H1 (cell line): ENCODE results near the gene OCSTAMP. TPM values are rescaled to one million over a fixed set of nuclear protein-coding genes. Genes with fewer than 3 reads are reported as not detected.

Experiments used
- CTCF ChIA-PET: fragments of 300-600 bp; sonication (Branson Sonifier 250); formaldehyde crosslinking; loops from one replicate; lab custom pipeline; 2021; ENCODE audit not compliant: partially characterized antibody; lab: Charles Lee
- POLR2A ChIA-PET: fragments of 300-600 bp; sonication (Branson Sonifier 250); formaldehyde crosslinking; loops from one replicate; lab custom pipeline; 2021; ENCODE audit warnings: inconsistent platforms; ENCODE audit not compliant: partially characterized antibody; lab: Charles Lee
- DNase-seq, 2 experiments: peaks; one replicate each; pipeline versions ENCODE4 v3.0.0 to v3.0.0-alpha.2; 2010 to 2022; ENCODE audit warnings: low spot score in 2 of 2, low read depth in 1 of 2, mixed read lengths in 1 of 2
- FAIRE-seq: peaks from 2 replicates; lab custom pipeline; 2011; peaks lifted over from hg19 to GRCh38; lab: Jason Lieb, UNC
- H2AFZ ChIP-seq: 2 replicates; pipeline ENCODE4 v1.8.1; 2012; ENCODE audit warnings: low read length, inconsistent platforms
- H2AK5ac ChIP-seq: 2 replicates; pipeline ENCODE4 v1.6.1; 2013; ENCODE audit warnings: low read depth, low read length
- H2BK120ac ChIP-seq: replicated peaks from 2 replicates; pipeline ENCODE3; 2013; ENCODE audit warnings: low read depth, low read length, inconsistent platforms
- H2BK12ac ChIP-seq: 2 replicates; pipeline ENCODE4 v1.6.1; 2013; ENCODE audit warnings: low read depth, low read length
- H2BK15ac ChIP-seq: 2 replicates; pipeline ENCODE4 v1.6.1; 2013; ENCODE audit warnings: low read length
- H2BK20ac ChIP-seq: 2 replicates; pipeline ENCODE4 v1.6.1; 2013; ENCODE audit warnings: low read length
- H2BK5ac ChIP-seq: 2 replicates; pipeline ENCODE4 v1.6.1; 2013; ENCODE audit warnings: low read depth, low read length
- H3K14ac ChIP-seq: 2 replicates; pipeline ENCODE4 v1.6.1; 2013; ENCODE audit warnings: inconsistent platforms; ENCODE audit not compliant: insufficient read length
- H3K18ac ChIP-seq: 2 replicates; pipeline ENCODE4 v1.6.1; 2013; ENCODE audit warnings: low read length; ENCODE audit errors: extremely low read depth
- H3K23ac ChIP-seq: 2 replicates; pipeline ENCODE4 v1.6.1; 2013; ENCODE audit warnings: inconsistent platforms; ENCODE audit not compliant: insufficient read length
- H3K23me2 ChIP-seq: 2 replicates; pipeline ENCODE4 v1.6.1; 2013; ENCODE audit warnings: low read depth, low read length
- H3K27ac ChIP-seq: 2 replicates; pipeline ENCODE4 v1.6.1; 2011; ENCODE audit warnings: low read depth, low read length, inconsistent platforms
- H3K27me3 ChIP-seq, 4 experiments: replicated peaks in 1 of 4; 1 replicate in 1 of 4; 2 replicates in 3 of 4; pipeline versions ENCODE4 v1.6.1 to v1.8.1; 2011 to 2013; ENCODE audit warnings: low read length in 3 of 4, mild to moderate bottlenecking in 3 of 4, inconsistent platforms in 2 of 4, mixed read lengths in 2 of 4, moderate library complexity in 1 of 4; ENCODE audit not compliant: control insufficient read depth in 3 of 4, insufficient read depth in 3 of 4; ENCODE audit errors: extremely low read depth in 1 of 4
- H3K36me3 ChIP-seq, 4 experiments: 2 replicates each; pipeline versions ENCODE4 v1.6.1 to v1.8.1; 2011 to 2013; ENCODE audit warnings: mild to moderate bottlenecking in 4 of 4, low read length in 3 of 4, moderate library complexity in 2 of 4, control low read depth in 1 of 4, inconsistent platforms in 1 of 4; ENCODE audit not compliant: insufficient read depth in 4 of 4, control insufficient read depth in 2 of 4
- H3K4ac ChIP-seq: replicated peaks from 2 replicates; pipeline ENCODE3; 2013; ENCODE audit warnings: low read length, low read depth, mixed read lengths, inconsistent platforms; ENCODE audit not compliant: insufficient read length
- H3K4me1 ChIP-seq, 4 experiments: replicated peaks in 1 of 4; 1 replicate in 1 of 4; 2 replicates in 3 of 4; pipeline versions ENCODE4 v1.6.1 to v1.8.1; 2011 to 2013; ENCODE audit warnings: low read length in 3 of 4, inconsistent platforms in 2 of 4, mixed read lengths in 1 of 4; ENCODE audit not compliant: insufficient read depth in 4 of 4, control insufficient read depth in 3 of 4
- H3K4me2 ChIP-seq, 2 experiments: 2 replicates each; pipeline versions ENCODE4 v1.6.1 to v1.8.1; 2011 to 2013; ENCODE audit warnings: low read depth in 2 of 2, low read length in 2 of 2, control low read depth in 1 of 2, inconsistent platforms in 1 of 2, mild to moderate bottlenecking in 1 of 2; ENCODE audit not compliant: insufficient read depth in 1 of 2
- H3K4me3 ChIP-seq, 4 experiments: fragments of 200-600, 300-600 bp in 1 of 4; sonication (generic), shearing (Covaris generic), sonication (Bioruptor Twin) in 1 of 4; 2 replicates each; pipeline versions ENCODE4 v1.5.1 to v1.8.1; 2011 to 2016; ENCODE audit warnings: low read length in 4 of 4, low read depth in 3 of 4, control low read depth in 2 of 4, inconsistent platforms in 2 of 4, mild to moderate bottlenecking in 2 of 4, mixed read lengths in 1 of 4, moderate library complexity in 1 of 4; ENCODE audit not compliant: insufficient read depth in 2 of 4; ENCODE audit errors: extremely low read depth in 1 of 4
- H3K56ac ChIP-seq: replicated peaks from 2 replicates; pipeline ENCODE3; 2013; ENCODE audit warnings: low read depth, mild to moderate bottlenecking, mixed read lengths, low read length, inconsistent platforms; ENCODE audit not compliant: insufficient read length
- H3K79me1 ChIP-seq: 2 replicates; pipeline ENCODE4 v1.6.1; 2013; ENCODE audit warnings: low read depth, low read length, control low read depth
- H3K79me2 ChIP-seq, 2 experiments: 2 replicates each; pipeline versions ENCODE4 v1.6.1 to v1.8.1; 2012 to 2013; ENCODE audit warnings: low read length in 2 of 2, mild to moderate bottlenecking in 2 of 2, inconsistent platforms in 1 of 2; ENCODE audit not compliant: insufficient read depth in 2 of 2, control insufficient read depth in 1 of 2
- H3K9ac ChIP-seq, 4 experiments: replicated peaks in 1 of 4; 1 replicate in 1 of 4; 2 replicates in 3 of 4; pipeline versions ENCODE4 v1.6.1 to v1.8.1; 2011 to 2013; ENCODE audit warnings: low read depth in 3 of 4, low read length in 3 of 4, control low read depth in 2 of 4, mild to moderate bottlenecking in 2 of 4, moderate library complexity in 2 of 4, inconsistent platforms in 1 of 4; ENCODE audit errors: extremely low read depth in 1 of 4
- H3K9me3 ChIP-seq, 2 experiments: 2 replicates each; pipeline versions ENCODE4 v1.6.1 to v1.8.1; 2012 to 2013; ENCODE audit warnings: mild to moderate bottlenecking in 2 of 2, moderate library complexity in 2 of 2, control low read depth in 1 of 2, inconsistent platforms in 1 of 2, low read depth in 1 of 2, low read length in 1 of 2, mixed read lengths in 1 of 2; ENCODE audit not compliant: insufficient read depth in 2 of 2
- H4K20me1 ChIP-seq, 2 experiments: replicated peaks in 1 of 2; 2 replicates each; pipeline versions ENCODE3 to v1.8.1; 2011 to 2013; ENCODE audit warnings: inconsistent platforms in 2 of 2, low read length in 2 of 2, mild to moderate bottlenecking in 1 of 2; ENCODE audit not compliant: insufficient read depth in 2 of 2, control insufficient read depth in 1 of 2
- H4K5ac ChIP-seq: 2 replicates; pipeline ENCODE4 v1.6.1; 2013; ENCODE audit warnings: low read length, low read depth, mixed read lengths, inconsistent platforms; ENCODE audit not compliant: insufficient read length
- H4K8ac ChIP-seq: 2 replicates; pipeline ENCODE4 v1.8.0; 2013; ENCODE audit warnings: mild to moderate bottlenecking, moderate library complexity, low read length, inconsistent platforms; ENCODE audit not compliant: insufficient read depth; ENCODE audit errors: extremely low read depth
- H4K91ac ChIP-seq: replicated peaks from 2 replicates; pipeline ENCODE3; 2013; ENCODE audit warnings: low read length, mixed read lengths, inconsistent platforms; ENCODE audit not compliant: insufficient read length
- EP300 ChIP-seq, 2 experiments: IDR thresholded peaks; 1 replicate in 1 of 2; 2 replicates in 1 of 2; pipeline ENCODE4 v1.6.1; 2011 to 2012; ENCODE audit warnings: low read depth in 2 of 2, low read length in 2 of 2, mild to moderate bottlenecking in 2 of 2, borderline replicate concordance in 1 of 2, inconsistent platforms in 1 of 2, moderate library complexity in 1 of 2
- EZH2 ChIP-seq: fragments of 200-600 bp; sonication (generic); IDR thresholded peaks from 2 replicates; pipeline ENCODE4 v1.7.1; 2012; ENCODE audit warnings: low read depth, mild to moderate bottlenecking, moderate library complexity, low read length, inconsistent platforms; ENCODE audit not compliant: severe bottlenecking
- JUN ChIP-seq: IDR thresholded peaks from 2 replicates; pipeline ENCODE4 v1.6.1; 2011; ENCODE audit warnings: low read depth, mild to moderate bottlenecking, improper control_type of control experiment, low read length
- KDM4A ChIP-seq: IDR thresholded peaks from one replicate; pipeline ENCODE4 v1.7.1; 2012; ENCODE audit warnings: low read depth, mild to moderate bottlenecking, moderate library complexity, low read length, inconsistent platforms; ENCODE audit not compliant: severe bottlenecking
- KDM5A ChIP-seq: fragments of 200-600 bp; IDR thresholded peaks from 2 replicates; pipeline ENCODE4 v1.7.1; 2012; ENCODE audit warnings: mild to moderate bottlenecking, low read length, inconsistent platforms, mixed read lengths
- MAFK ChIP-seq: IDR thresholded peaks from 2 replicates; pipeline ENCODE4 v1.6.1; 2012; ENCODE audit warnings: low read depth, mild to moderate bottlenecking, improper control_type of control experiment, low read length
- POU5F1 ChIP-seq: IDR thresholded peaks from 2 replicates; pipeline ENCODE4 v1.6.1; 2011; ENCODE audit warnings: low read depth, mild to moderate bottlenecking, low read length, moderate library complexity
- TAF1 ChIP-seq: IDR thresholded peaks from 2 replicates; pipeline ENCODE4 v1.6.1; 2011; ENCODE audit warnings: mild to moderate bottlenecking, low read depth, low read length
- TAF7 ChIP-seq: optimal IDR thresholded peaks from 2 replicates; pipeline ENCODE3; 2011; ENCODE audit warnings: low read depth, mild to moderate bottlenecking, inconsistent platforms, low read length, moderate library complexity, borderline replicate concordance
- TBP ChIP-seq: IDR thresholded peaks from 2 replicates; pipeline ENCODE4 v1.6.1; 2011; ENCODE audit warnings: low read depth, low read length, improper control_type of control experiment
- USF2 ChIP-seq: IDR thresholded peaks from 2 replicates; pipeline ENCODE4 v1.6.1; 2011; ENCODE audit warnings: low read length, improper control_type of control experiment
- WGBS, 2 experiments: shearing (Covaris generic) in 1 of 2; methylation state at CpG; one replicate each; pipeline versions ENCODE4 v1.1.6 to v1.1.7; 2013 to 2015; ENCODE audit warnings: low lambda C conversion rate in 2 of 2, mixed read lengths in 2 of 2, inconsistent platforms in 1 of 2, low coverage in 1 of 2, missing lambda C conversion rate in 1 of 2; ENCODE audit not compliant: insufficient replicate concordance in 2 of 2, insufficient coverage in 1 of 2, insufficient read length in 1 of 2; ENCODE audit errors: extremely low coverage in 1 of 2, missing lambda C conversion rate in 1 of 2; 5-methylcytosine and 5-hydroxymethylcytosine counted together
- polyA plus RNA-seq, 7 experiments: library from polyadenylated mRNA; depleted of rRNA in 3 of 7; stranded (reverse) in 5 of 7; unstranded in 2 of 7; fragments of >200 nt in 5 of 7; fragments of 200-250 nt in 2 of 7; gene quantifications; 1 replicate in 5 of 7; 2 replicates in 1 of 7; 4 replicates in 1 of 7; pipeline versions ENCODE4 v1.2.1 to v1.2.3, GENCODE V29; 2011 to 2013; ENCODE audit warnings: missing spikeins in 2 of 7, mixed read lengths in 2 of 7
- total RNA-seq: library from RNA; stranded (reverse); fragmentation: NEBNext Ultra II Directional; extraction: Animal tissue kit (Norgen Biotek cat#: 25700); gene quantifications from 2 replicates; pipeline ENCODE4 v1.2.1, GENCODE V29; 2021

Gene OCSTAMP
- total and polyA plus RNA-seq, 2 of the 8 experiments (the other 6 are each of a cell fraction or from before 2014, with no cell fraction given), result 0.09 to 0.13 TPM

- CTCF ChIA-PET, result interaction anchor here (0.7 to 1.1 kb wide), 3 partner anchors 9 to 29 kb away, joined by 3 to 5 read pairs (median 3); no protein-coding TSS in a partner anchor
- WGBS, 2 experiments, result 92% methylated on average over 4 of the region's 4 CpGs; no CpG with 5 or more reads in 1 of the 2 experiments
- no peak for DNase-seq
These were observed 56.4 kb downstream of the OCSTAMP start for GRCh38 chr20:46494077-46494476.

More at GRCh38 chr20:46494077-46494476, 56.4 kb downstream of the OCSTAMP start:
- H3K4ac ChIP-seq, result no peak overlapping the region
- H3K56ac ChIP-seq, result no peak overlapping the region
- no peaks in the 10 kb centered on the region for H3K4me1 ChIP-seq
- no peak overlapping the region for H2AK5ac ChIP-seq
- H3K4me2 ChIP-seq, result no peak overlapping the region
- H3K27ac ChIP-seq, result no peak overlapping the region
- H3K14ac ChIP-seq, result no peak overlapping the region
- no peaks in the 10 kb centered on the region for H4K20me1 ChIP-seq
- H3K79me2 ChIP-seq, result no peaks in the 10 kb centered on the region
- H3K9ac ChIP-seq, result no peak overlapping the region
- no peak overlapping the region for H3K23ac ChIP-seq
- H3K23me2 ChIP-seq, result no peaks in the 10 kb centered on the region
- no peak overlapping the region for H4K91ac ChIP-seq
- no peaks in the 10 kb centered on the region for H3K79me1 ChIP-seq
- no peak overlapping the region for H2AFZ ChIP-seq
- no peak overlapping the region for H2BK15ac ChIP-seq
- no peak for TF ChIP-seq EP300 (IDR thresholded peaks at IDR 0.05; ENCODE audit: borderline replicate concordance in 1 of 2, low read depth in 2 of 2, low read length in 2 of 2)
- TF ChIP-seq KDM4A, result no peak
- no peak for TF ChIP-seq EZH2
- TF ChIP-seq KDM5A, result no peak
- TF ChIP-seq TAF7, result no peak
- no peak for TF ChIP-seq TBP
- TF ChIP-seq USF2, result no peak
- no peak for TF ChIP-seq JUN
- TF ChIP-seq POU5F1, result no peak
- no peak for TF ChIP-seq TAF1
- no peak for TF ChIP-seq MAFK
- H3K36me3 ChIP-seq, result peaks cover 0 to 27% (median 9%) of the 10 kb centered on the region in 4 experiments; a peak in 6 of 8 replicates
- no peak overlapping the region for H3K18ac ChIP-seq
- H3K9me3 ChIP-seq, result peaks cover 5 to 13% of the 10 kb centered on the region in 2 experiments
- FAIRE-seq, result no peak
- no peak overlapping the region for H2BK12ac ChIP-seq
- no peak overlapping the region for H4K8ac ChIP-seq
- no peak overlapping the region for H4K5ac ChIP-seq
- no peak overlapping the region for H3K4me3 ChIP-seq
- H2BK20ac ChIP-seq, result no peak overlapping the region
- H2BK120ac ChIP-seq, result no peak overlapping the region
- H2BK5ac ChIP-seq, result no peak overlapping the region
- H3K27me3 ChIP-seq, result no peaks in the 10 kb centered on the region
- POLR2A ChIA-PET, result interaction anchor here (1.4 kb wide), 1 partner anchor 12 kb away, joined by 3 read pairs; no protein-coding TSS in a partner anchor
